Ishikawa (cell line): ENCODE results near the gene PHF14.

Source experiments
- CEBPB ChIP-seq: IDR thresholded peaks from 2 replicates; pipeline ENCODE4 v1.6.1; 2012
- CREB1 ChIP-seq: IDR thresholded peaks from 2 replicates; pipeline ENCODE4 v1.6.1; 2012; ENCODE audit warnings: low read depth
- EGR1 ChIP-seq: IDR thresholded peaks from 2 replicates; pipeline ENCODE4 v1.6.1; 2012
- EP300 ChIP-seq: IDR thresholded peaks from 2 replicates; pipeline ENCODE4 v1.6.1; 2012; ENCODE audit warnings: borderline replicate concordance
- FOXM1 ChIP-seq: IDR thresholded peaks from 2 replicates; pipeline ENCODE4 v1.6.1; 2012; ENCODE audit warnings: low read depth, borderline replicate concordance
- NFIC ChIP-seq: IDR thresholded peaks from 2 replicates; pipeline ENCODE4 v1.6.1; 2012
- RAD21 ChIP-seq: IDR thresholded peaks from 2 replicates; pipeline ENCODE4 v1.6.1; 2012; ENCODE audit warnings: low read depth
- TAF1 ChIP-seq: IDR thresholded peaks from 2 replicates; pipeline ENCODE4 v1.6.1; 2012; ENCODE audit warnings: low read depth, mild to moderate bottlenecking
- TCF12 ChIP-seq: IDR thresholded peaks from 2 replicates; pipeline ENCODE4 v1.6.1; 2012; ENCODE audit warnings: low read depth
- TEAD4 ChIP-seq: IDR thresholded peaks from 2 replicates; pipeline ENCODE4 v1.6.1; 2012
- YY1 ChIP-seq: IDR thresholded peaks from 2 replicates; pipeline ENCODE4 v1.6.1; 2012; ENCODE audit warnings: low read depth
- ZBTB7A ChIP-seq: IDR thresholded peaks from 2 replicates; pipeline ENCODE4 v1.6.1; 2012; ENCODE audit warnings: low read depth
- TF ChIP-seq, protein P1 (sequence below): IDR thresholded peaks from 2 replicates; pipeline ENCODE4 v1.6.1; 2012
- TF ChIP-seq, protein P2 (sequence below): IDR thresholded peaks from 2 replicates; pipeline ENCODE4 v1.6.1; 2012; ENCODE audit warnings: low read depth, mild to moderate bottlenecking
- TF ChIP-seq, protein P3 (sequence below): IDR thresholded peaks from 2 replicates; pipeline ENCODE4 v1.6.1; 2012

Gene PHF14

DNA sequence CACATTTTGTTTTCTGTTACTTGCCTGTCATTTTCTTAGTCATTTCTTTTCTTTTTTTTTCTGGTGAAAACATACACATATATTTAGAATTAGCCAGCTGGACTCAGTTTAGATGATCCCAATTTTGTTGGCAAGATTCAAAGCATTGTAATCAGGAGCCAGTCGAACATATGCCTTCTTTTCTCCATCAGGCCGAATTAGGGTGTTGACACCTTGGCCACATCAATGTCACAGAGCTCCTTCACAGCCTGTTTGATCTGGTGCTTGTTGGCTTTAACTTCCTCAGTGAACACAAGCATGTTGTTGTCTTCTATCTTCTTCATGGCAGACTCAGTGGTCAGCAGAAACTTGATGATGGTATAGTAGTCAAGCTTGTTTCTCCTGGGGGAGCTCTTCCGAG lies 32.6 kb downstream of the PHF14 start:
- TF ChIP-seq TAF1, result no peak
- TF ChIP-seq EGR1, result no peak
- TF ChIP-seq RAD21, result no peak
- TF ChIP-seq CREB1, result no peak
- no peak for TF ChIP-seq NFIC
- TF ChIP-seq, protein P1, sequence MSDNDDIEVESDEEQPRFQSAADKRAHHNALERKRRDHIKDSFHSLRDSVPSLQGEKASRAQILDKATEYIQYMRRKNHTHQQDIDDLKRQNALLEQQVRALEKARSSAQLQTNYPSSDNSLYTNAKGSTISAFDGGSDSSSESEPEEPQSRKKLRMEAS, result no peak
- no peak for TF ChIP-seq TCF12
- no peak for TF ChIP-seq ZBTB7A
- no peak for TF ChIP-seq TEAD4
- TF ChIP-seq YY1, result no peak
- no peak for TF ChIP-seq FOXM1
- no peak for TF ChIP-seq EP300
- TF ChIP-seq, protein P2, sequence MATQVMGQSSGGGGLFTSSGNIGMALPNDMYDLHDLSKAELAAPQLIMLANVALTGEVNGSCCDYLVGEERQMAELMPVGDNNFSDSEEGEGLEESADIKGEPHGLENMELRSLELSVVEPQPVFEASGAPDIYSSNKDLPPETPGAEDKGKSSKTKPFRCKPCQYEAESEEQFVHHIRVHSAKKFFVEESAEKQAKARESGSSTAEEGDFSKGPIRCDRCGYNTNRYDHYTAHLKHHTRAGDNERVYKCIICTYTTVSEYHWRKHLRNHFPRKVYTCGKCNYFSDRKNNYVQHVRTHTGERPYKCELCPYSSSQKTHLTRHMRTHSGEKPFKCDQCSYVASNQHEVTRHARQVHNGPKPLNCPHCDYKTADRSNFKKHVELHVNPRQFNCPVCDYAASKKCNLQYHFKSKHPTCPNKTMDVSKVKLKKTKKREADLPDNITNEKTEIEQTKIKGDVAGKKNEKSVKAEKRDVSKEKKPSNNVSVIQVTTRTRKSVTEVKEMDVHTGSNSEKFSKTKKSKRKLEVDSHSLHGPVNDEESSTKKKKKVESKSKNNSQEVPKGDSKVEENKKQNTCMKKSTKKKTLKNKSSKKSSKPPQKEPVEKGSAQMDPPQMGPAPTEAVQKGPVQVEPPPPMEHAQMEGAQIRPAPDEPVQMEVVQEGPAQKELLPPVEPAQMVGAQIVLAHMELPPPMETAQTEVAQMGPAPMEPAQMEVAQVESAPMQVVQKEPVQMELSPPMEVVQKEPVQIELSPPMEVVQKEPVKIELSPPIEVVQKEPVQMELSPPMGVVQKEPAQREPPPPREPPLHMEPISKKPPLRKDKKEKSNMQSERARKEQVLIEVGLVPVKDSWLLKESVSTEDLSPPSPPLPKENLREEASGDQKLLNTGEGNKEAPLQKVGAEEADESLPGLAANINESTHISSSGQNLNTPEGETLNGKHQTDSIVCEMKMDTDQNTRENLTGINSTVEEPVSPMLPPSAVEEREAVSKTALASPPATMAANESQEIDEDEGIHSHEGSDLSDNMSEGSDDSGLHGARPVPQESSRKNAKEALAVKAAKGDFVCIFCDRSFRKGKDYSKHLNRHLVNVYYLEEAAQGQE, result no peak
- no peak for TF ChIP-seq CEBPB
- TF ChIP-seq, protein P3, sequence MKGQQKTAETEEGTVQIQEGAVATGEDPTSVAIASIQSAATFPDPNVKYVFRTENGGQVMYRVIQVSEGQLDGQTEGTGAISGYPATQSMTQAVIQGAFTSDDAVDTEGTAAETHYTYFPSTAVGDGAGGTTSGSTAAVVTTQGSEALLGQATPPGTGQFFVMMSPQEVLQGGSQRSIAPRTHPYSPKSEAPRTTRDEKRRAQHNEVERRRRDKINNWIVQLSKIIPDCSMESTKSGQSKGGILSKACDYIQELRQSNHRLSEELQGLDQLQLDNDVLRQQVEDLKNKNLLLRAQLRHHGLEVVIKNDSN, result no peak

DNA sequence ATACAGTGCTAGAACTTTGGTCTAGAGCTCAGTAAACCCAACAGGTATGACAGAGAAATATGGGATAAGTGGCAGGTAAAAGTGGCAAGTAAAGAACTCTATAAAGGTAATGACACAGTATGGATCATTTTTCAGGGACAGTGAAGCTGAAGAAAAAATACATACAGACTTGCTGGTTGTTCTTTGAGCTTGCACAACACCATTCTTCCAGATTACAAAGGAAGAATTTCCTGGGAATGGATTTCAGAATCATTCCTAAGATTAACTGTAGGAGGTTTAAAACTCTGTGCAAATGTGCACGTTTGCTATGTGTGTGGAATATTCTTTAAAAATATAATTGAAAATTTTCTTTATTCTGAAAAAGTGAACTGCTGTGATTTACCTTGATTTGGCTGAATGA lies 36.0 kb downstream of the PHF14 start:
- TF ChIP-seq FOXM1, result no peak

DNA sequence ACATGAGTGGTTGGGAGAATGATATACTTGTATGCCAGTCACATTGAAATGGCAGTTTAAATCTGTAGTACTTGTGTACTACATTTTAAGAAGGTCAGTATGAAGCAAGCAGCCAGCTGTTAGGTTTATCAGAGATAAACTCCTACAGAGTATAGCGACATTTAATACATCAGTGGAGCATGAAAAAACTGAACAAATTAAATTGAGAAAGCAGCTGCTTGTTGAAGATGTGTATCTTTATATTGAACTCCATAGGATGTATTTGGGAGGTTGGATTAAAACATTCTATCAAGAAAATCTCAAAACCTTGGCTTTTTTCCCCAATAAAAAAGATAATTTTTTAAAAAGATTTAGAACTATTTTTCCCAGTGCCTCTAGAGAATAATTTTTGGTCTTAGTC lies 47.8 kb downstream of the PHF14 start:
- TF ChIP-seq ZBTB7A, result no peak
- TF ChIP-seq CEBPB, result no peak
- TF ChIP-seq TCF12, result no peak
- no peak for TF ChIP-seq YY1
- no peak for TF ChIP-seq EGR1
- TF ChIP-seq, protein P2, result no peak
- no peak for TF ChIP-seq RAD21
- TF ChIP-seq TAF1, result no peak

DNA sequence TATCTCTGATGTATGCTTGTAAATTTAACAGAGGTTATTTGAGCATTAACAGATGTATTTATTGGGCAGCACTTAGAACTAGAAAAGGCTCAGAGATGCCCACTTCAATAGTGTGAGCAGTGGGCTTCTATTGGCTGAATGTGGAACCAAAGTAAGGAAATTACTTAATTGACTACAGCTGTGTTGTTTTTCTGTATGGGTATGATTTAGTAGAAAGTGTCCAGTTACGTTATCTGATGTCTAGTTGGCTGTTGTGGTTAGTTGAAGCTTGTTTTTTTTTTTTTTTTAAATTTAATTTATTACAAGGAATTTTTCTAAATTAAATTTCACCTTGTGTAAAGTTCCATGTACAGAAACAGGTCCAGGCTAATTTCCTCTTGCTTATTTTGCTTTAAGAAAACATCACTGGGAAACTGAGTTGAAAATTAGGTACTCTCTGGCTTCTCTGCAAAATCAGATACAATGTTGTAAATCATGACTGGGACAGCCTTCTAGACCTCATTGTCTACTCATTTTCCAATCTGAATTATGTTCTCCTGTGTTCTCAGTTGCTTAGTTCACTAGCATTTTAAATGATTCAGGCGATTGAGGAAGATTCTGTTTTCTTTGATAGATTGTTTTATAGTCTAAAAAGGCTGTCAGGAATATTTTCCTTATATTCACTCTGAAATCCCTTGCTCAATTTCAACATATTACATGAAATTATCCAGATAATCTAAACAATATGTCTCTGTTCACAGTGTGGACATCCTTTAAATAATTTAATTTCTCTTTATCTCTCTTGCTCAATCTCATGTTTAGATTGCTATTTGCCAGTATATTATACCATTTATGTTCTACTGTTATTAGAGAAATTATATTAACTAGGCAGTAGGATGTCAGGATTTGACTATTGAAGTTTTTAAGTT lies 53.0 kb downstream of the PHF14 start:
- TF ChIP-seq EGR1 (no peak), ZBTB7A (no peak)
- TF ChIP-seq, protein P3, result no peak

DNA sequence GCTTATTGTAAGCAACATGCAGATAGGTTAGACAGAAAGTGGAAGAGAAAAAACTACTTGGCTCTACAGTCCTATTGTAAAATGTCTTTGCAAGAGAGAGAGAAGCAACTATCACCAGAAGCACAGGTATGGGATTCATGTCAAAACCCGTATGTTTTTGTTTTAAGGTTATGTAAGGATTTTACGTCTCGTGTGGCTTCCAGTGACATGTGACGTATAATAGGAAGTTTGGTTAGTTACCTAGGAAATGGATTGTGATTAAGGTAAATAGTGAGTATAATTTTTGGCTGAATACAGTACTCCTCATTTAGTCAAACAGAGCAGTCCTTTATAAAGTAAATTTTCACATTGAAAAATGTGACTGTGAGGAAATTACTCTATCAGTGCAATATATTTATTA lies 62.0 kb downstream of the PHF14 start:
- no peak for TF ChIP-seq EP300
- no peak for TF ChIP-seq YY1
- TF ChIP-seq FOXM1, result no peak
- TF ChIP-seq RAD21, result no peak
- no peak for TF ChIP-seq TEAD4
- TF ChIP-seq, protein P1, result no peak
- TF ChIP-seq TAF1, result no peak
- TF ChIP-seq CREB1, result no peak
- TF ChIP-seq, protein P3, result no peak
- no peak for TF ChIP-seq CEBPB
- TF ChIP-seq ZBTB7A, result no peak
- TF ChIP-seq, protein P2, result no peak
- no peak for TF ChIP-seq EGR1
